Epithelial cell of proximal tubule (primary cell): ENCODE results near the gene BBLN. TPM values are rescaled to one million over a fixed set of nuclear protein-coding genes. Genes with fewer than 3 reads are reported as not detected.
A peak's percentile ranks its signal among the peaks of the same experiment; 100 is the strongest.
"Not testable (repeated sequence)": the region's sequence is repeated elsewhere in the genome, so short reads cannot be mapped to it uniquely, and the experiment has no call there.

Experiments used
- DNase-seq: peaks from one replicate; pipeline ENCODE4 v3.0.0-alpha.2; 2011; ENCODE audit warnings: low read depth
- H3K4me3 ChIP-seq: 2 replicates; pipeline ENCODE4 v1.5.1; 2011; ENCODE audit warnings: low read depth, mild to moderate bottlenecking, low read length
- CTCF ChIP-seq: conservative IDR thresholded peaks from 2 replicates; pipeline ENCODE4 v1.5.1; 2012; ENCODE audit warnings: low read depth, mild to moderate bottlenecking, low read length
- total RNA-seq: library from RNA; depleted of rRNA; stranded (reverse); fragments of >200 nt; gene quantifications from 2 replicates; pipeline ENCODE4 v1.2.3, GENCODE V29; 2015

The BBLN gene, protein sequence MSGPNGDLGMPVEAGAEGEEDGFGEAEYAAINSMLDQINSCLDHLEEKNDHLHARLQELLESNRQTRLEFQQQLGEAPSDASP
- total RNA-seq: 194 and 269 TPM in 2 replicates

GRCh38 chr9:128159784-128160602 lies at the start of gene BBLN:
Gene BBLN (plus strand): TSS chr9:128160265. CDS start chr9:128160408, 143 bp downstream.
- DNase-seq: no peak
- TF ChIP-seq CTCF: no peak
- H3K4me3 ChIP-seq: peak within 1 kb of the TSS; percentile 82

- DNase-seq, H3K4me3 ChIP-seq: not testable (repeated sequence)
Measured at GRCh38 chr9:128111726-128112125, 48.3 kb upstream of the BBLN start.

GRCh38 chr9:128113526-128114325 lies 46.3 kb upstream of the BBLN start:
- TF ChIP-seq CTCF: no peak
- no peak for DNase-seq

DNA sequence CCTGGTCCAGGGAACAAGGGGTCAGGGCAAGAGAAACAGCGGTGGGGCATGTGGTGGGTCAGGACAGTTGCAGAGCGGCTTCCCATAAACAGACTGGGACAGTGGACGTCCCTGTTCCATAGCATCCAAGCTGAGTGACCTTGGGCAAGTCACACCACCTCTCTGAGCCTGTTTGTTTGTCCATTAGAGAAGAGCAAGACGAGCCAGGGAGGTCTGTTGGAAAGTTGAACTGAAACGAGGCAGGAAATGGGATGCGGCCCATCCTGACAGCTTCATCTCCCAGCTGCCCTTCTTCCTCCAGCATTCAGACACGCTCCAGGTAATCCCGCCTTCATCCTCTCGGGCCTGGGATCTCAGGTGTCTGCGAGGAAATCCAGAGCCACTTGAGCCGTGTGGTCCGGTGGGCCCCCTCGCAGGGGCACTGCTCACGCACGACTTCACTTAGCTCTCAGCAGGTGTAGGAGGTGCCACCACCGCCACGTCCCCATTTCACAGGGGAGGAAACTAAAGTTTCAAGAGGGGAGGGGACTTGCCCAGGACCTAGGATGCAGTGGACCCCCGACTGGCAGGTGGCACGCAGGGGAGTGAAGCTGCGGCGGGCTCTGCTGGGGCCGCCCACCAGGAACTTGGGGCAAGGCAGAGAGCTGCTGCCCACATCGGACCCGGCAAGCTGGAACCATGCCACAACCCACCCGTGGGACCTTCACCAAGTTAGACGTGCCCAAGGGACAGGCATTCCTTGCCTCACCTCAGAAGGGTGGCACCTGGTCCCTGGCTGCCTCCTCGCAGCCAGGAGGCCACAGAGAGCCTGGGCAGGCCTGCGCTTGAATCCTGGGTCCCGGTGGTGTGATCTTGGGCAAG lies 45.5 kb upstream of the BBLN start:
- no peak for TF ChIP-seq CTCF
- no peak overlapping the region for H3K4me3 ChIP-seq
- no peak for DNase-seq

More at GRCh38 chr9:128113526-128114325, 46.3 kb upstream of the BBLN start:
- no peak overlapping the region for H3K4me3 ChIP-seq

DNA sequence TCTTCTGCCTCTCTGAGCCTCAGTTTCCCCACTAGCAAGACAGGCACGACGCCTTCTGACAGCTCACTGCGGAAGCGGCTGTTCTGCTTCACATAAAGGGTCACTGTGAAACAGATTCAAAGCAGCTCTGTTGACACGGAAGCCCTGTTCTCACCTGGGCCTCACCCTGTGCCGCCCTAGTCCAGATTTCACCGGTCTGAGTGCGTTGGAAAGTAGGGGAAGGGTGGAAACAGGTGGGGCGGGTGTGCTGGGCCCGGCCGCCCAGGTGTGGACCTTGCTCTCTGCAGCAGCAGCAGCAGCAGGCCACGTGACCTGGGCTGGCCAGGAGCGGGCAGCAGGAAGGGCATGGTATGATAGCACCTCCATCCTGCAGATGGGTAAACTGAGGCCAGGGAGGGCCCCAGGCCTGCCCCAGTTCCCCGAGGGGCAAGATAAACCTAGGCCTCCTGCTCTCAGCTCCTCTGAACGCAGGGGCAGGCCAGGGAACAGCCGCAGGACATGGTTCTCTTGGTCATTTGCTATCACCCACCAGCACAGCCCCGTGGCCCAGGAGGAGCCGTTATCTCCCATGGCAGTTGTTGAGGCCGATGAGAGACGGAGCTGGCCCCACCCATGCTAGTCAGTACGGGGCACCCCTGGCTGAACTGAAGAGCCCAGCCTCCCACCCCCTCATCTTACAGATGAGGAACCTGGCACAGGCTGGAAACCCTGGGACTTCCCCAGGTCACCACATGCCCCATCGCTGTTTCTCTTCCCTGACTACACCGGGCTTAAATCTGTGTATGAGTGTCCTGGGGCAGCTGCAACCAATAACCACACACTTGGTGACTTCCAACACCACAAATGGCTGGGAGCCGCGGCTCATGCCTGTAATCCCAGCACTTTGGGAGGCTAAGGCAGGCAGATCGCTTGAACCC lies 44.6 kb upstream of the BBLN start:
- DNase-seq: no peak

More for the DNA sequence above, 44.6 kb upstream of the BBLN start:
- TF ChIP-seq CTCF: no peak
- H3K4me3 ChIP-seq: no peak overlapping the region
